Measurements from ENCODE around the gene SF3B5. TPM values are rescaled to one million over a fixed set of nuclear protein-coding genes. Genes with fewer than 3 reads are reported as not detected.
A peak's percentile ranks its signal among the peaks of the same experiment; 100 is the strongest.

Gene SF3B5
- total and polyA plus RNA-seq, 9 of the 15 experiments (the other 6 are each of a cell fraction or from before 2014, with no cell fraction given), result 238 to 1,211 (median 407) TPM

DNA sequence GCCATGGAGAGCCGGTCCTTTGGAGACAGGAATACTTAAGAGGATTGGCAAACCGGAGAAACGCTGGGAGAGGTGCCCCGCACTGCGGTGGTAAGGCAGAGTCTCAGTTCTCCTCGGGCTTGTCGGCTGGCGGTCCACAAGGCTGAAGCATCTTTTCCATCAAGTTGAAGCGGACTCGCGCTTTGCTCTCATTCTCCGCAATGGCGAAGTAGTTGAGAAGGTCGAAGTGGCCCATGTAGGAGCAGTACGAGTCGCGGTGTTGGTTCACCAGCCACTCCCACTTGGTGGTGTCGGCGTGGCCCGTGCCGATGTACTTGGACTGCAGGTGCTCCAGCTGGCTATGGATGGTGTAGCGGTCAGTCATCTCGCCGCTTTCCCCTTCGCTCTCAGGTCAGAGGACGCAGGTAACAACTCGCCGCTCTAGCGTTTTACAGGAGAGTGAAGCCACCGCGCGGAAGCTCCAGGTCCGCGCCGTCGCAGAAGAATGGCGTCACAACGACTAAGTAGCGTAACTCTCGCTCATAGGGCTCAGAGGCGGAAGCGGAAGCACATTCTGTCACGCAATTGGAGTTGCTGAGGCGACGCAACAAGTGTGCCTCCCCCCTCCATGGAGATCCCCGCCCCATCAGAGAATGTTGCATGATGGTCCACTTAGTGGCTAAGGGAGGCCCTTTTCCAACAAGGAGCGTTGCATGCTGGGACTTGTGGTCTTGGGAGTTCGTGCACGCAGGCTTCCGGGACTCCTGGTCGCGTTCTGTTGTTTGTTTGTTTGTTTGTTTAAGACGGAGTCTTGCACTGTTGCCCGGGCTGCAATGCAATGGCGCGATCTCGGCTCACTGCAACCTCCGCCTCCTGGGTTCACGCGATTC is at the start of gene SF3B5 (continued):
- TF ChIP-seq, protein P1, sequence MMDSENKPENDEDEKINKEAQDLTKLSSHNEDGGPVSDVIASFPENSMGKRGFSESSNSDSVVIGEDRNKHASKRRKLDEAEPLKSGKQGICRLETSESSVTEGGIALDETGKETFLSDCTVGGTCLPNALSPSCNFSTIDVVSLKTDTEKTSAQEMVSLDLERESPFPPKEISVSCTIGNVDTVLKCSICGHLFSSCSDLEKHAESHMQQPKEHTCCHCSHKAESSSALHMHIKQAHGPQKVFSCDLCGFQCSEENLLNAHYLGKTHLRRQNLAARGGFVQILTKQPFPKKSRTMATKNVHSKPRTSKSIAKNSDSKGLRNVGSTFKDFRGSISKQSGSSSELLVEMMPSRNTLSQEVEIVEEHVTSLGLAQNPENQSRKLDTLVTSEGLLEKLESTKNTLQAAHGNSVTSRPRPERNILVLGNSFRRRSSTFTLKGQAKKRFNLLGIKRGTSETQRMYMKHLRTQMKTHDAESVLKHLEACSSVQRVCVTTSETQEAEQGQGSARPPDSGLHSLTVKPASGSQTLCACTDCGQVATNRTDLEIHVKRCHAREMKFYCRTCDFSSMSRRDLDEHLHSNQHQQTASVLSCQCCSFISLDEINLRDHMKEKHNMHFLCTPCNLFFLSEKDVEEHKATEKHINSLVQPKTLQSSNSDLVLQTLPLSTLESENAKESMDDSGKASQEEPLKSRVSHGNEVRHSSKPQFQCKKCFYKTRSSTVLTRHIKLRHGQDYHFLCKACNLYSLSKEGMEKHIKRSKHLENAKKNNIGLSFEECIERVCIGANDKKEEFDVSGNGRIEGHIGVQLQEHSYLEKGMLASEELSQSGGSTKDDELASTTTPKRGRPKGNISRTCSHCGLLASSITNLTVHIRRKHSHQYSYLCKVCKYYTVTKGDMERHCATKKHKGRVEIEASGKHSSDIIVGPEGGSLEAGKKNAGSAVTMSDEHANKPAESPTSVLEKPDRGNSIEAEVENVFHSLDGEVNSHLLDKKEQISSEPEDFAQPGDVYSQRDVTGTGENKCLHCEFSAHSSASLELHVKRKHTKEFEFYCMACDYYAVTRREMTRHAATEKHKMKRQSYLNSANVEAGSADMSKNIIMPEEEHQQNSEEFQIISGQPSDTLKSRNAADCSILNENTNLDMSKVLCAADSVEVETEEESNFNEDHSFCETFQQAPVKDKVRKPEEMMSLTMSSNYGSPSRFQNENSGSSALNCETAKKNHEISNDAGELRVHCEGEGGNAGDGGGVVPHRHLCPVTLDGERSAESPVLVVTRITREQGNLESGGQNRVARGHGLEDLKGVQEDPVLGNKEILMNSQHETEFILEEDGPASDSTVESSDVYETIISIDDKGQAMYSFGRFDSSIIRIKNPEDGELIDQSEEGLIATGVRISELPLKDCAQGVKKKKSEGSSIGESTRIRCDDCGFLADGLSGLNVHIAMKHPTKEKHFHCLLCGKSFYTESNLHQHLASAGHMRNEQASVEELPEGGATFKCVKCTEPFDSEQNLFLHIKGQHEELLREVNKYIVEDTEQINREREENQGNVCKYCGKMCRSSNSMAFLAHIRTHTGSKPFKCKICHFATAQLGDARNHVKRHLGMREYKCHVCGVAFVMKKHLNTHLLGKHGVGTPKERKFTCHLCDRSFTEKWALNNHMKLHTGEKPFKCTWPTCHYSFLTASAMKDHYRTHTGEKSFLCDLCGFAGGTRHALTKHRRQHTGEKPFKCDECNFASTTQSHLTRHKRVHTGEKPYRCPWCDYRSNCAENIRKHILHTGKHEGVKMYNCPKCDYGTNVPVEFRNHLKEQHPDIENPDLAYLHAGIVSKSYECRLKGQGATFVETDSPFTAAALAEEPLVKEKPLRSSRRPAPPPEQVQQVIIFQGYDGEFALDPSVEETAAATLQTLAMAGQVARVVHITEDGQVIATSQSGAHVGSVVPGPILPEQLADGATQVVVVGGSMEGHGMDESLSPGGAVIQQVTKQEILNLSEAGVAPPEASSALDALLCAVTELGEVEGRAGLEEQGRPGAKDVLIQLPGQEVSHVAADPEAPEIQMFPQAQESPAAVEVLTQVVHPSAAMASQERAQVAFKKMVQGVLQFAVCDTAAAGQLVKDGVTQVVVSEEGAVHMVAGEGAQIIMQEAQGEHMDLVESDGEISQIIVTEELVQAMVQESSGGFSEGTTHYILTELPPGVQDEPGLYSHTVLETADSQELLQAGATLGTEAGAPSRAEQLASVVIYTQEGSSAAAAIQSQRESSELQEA (IDR thresholded peaks at IDR 0.05; ENCODE audit: low read depth), result peak; percentile 68
- no peak for TF ChIP-seq ZNF778 (CRISPR knock-in tag; IDR thresholded peaks at IDR 0.05)
- TF ChIP-seq POLR2G (IDR thresholded peaks at IDR 0.05; ENCODE audit: low read depth, low read length), result peak; percentile 94
- TF ChIP-seq SAP30 (IDR thresholded peaks at IDR 0.05; ENCODE audit: borderline replicate concordance, insufficient read depth, low read depth, low read length, poor library complexity, severe bottlenecking), result peak; percentile 94
- TF ChIP-seq, protein P2, sequence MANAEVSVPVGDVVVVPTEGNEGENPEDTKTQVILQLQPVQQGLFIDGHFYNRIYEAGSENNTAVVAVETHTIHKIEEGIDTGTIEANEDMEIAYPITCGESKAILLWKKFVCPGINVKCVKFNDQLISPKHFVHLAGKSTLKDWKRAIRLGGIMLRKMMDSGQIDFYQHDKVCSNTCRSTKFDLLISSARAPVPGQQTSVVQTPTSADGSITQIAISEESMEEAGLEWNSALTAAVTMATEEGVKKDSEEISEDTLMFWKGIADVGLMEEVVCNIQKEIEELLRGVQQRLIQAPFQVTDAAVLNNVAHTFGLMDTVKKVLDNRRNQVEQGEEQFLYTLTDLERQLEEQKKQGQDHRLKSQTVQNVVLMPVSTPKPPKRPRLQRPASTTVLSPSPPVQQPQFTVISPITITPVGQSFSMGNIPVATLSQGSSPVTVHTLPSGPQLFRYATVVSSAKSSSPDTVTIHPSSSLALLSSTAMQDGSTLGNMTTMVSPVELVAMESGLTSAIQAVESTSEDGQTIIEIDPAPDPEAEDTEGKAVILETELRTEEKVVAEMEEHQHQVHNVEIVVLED (CRISPR knock-in tag; IDR thresholded peaks at IDR 0.05), result peak; percentile 52; the same call in 1 of the 2 replicates
- peak; percentile 23; the same call in 1 of the 2 replicates for TF ChIP-seq ARID1B (IDR thresholded peaks at IDR 0.05)
- TF ChIP-seq HDGF (IDR thresholded peaks at IDR 0.05), result 0 out of 2 replicates have a peak, but pooled peaks have one; percentile 29
- peak; percentile 92 for TF ChIP-seq ASH1L (IDR thresholded peaks at IDR 0.05; ENCODE audit: borderline replicate concordance, low read depth, partially characterized antibody)
- TF ChIP-seq GATAD2B (IDR thresholded peaks at IDR 0.05; ENCODE audit: borderline replicate concordance), result peak; percentile 87
- peak; percentile 82; the same call in 1 of the 2 replicates for TF ChIP-seq ZNF12 (CRISPR knock-in tag; IDR thresholded peaks at IDR 0.05)
- TF ChIP-seq HDAC3 (IDR thresholded peaks at IDR 0.05; ENCODE audit: borderline replicate concordance, partially characterized antibody), result no peak
- TF ChIP-seq ZNF444 (CRISPR knock-in tag; IDR thresholded peaks at IDR 0.05), result no peak
- TF ChIP-seq, protein P3, sequence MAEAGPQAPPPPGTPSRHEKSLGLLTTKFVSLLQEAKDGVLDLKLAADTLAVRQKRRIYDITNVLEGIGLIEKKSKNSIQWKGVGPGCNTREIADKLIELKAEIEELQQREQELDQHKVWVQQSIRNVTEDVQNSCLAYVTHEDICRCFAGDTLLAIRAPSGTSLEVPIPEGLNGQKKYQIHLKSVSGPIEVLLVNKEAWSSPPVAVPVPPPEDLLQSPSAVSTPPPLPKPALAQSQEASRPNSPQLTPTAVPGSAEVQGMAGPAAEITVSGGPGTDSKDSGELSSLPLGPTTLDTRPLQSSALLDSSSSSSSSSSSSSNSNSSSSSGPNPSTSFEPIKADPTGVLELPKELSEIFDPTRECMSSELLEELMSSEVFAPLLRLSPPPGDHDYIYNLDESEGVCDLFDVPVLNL (CRISPR knock-in tag; IDR thresholded peaks at IDR 0.05; ENCODE audit: low read depth), result no peak
- peak; percentile 51; the same call in 1 of the 2 replicates for TF ChIP-seq EP300 (IDR thresholded peaks at IDR 0.05; ENCODE audit: low read length)
- TF ChIP-seq ETV6 (IDR thresholded peaks at IDR 0.05; ENCODE audit: borderline replicate concordance in 1 of 2, low read depth in 2 of 2, low read length in 1 of 2), result no peak
- peak; percentile 72; the same call in 1 of the 2 replicates for TF ChIP-seq ETV6 (CRISPR knock-in tag; IDR thresholded peaks at IDR 0.05; ENCODE audit: borderline replicate concordance)
